ENCODE data around the gene PET100.

The PET100 gene

GRCh38 chr19:7678971-7679751 lies 49.6 kb downstream of the PET100 start:
- peaks cover 8 to 14% of the 10 kb centered on the region in 2 donors for H3K27me3 ChIP-seq (ENCODE audit: control insufficient read depth in 1 of 2, insufficient read depth in 2 of 2, low read length in 2 of 2)

GRCh38 chr19:7679771-7680605 lies 50.4 kb downstream of the PET100 start:
- Histone ChIP-seq H3K27ac (ENCODE audit: low read depth, low read length) (no peak overlapping the region), H3K36me3 (ENCODE audit: control insufficient read depth in 1 of 2, insufficient read depth in 2 of 2, low read length in 2 of 2) (peaks cover 0 to 12% of the 10 kb centered on the region in 2 donors), H3K9me3 (ENCODE audit: control insufficient read depth in 1 of 2, low read length in 2 of 2) (no peaks in the 10 kb centered on the region), H3K27me3 (ENCODE audit: control insufficient read depth in 1 of 2, insufficient read depth in 2 of 2, low read length in 2 of 2) (peaks cover 8 to 14% of the 10 kb centered on the region in 2 donors), H3K4me1 (ENCODE audit: control insufficient read depth in 1 of 2, insufficient read depth in 2 of 2, low read length in 2 of 2) (peaks cover 6 to 27% of the 10 kb centered on the region in 2 donors), H3K9ac (ENCODE audit: low read depth in 1 of 2, low read length in 2 of 2) (peak overlapping the region; percentile 92 to 94), H3K4me3 (ENCODE audit: low read depth in 1 of 2, low read length in 2 of 2) (peak overlapping the region; percentile 83 to 93)

More at GRCh38 chr19:7678971-7679751, 49.6 kb downstream of the PET100 start:
- Histone ChIP-seq H3K9ac (ENCODE audit: low read depth in 1 of 2, low read length in 2 of 2) (peak overlapping the region in 1 of 2 donors; percentile 2), H3K9me3 (ENCODE audit: control insufficient read depth in 1 of 2, low read length in 2 of 2) (no peaks in the 10 kb centered on the region), H3K27ac (ENCODE audit: low read depth, low read length) (no peak overlapping the region), H3K4me1 (ENCODE audit: control insufficient read depth in 1 of 2, insufficient read depth in 2 of 2, low read length in 2 of 2) (peaks cover 6 to 27% of the 10 kb centered on the region in 2 donors), H3K36me3 (ENCODE audit: control insufficient read depth in 1 of 2, insufficient read depth in 2 of 2, low read length in 2 of 2) (peaks cover 0 to 12% of the 10 kb centered on the region in 2 donors), H3K4me3 (ENCODE audit: low read depth in 1 of 2, low read length in 2 of 2) (no peak overlapping the region)

GRCh38 chr19:7680606-7681339 lies 51.2 kb downstream of the PET100 start, which contains the start of gene TRAPPC5:
TRAPPC5 (plus strand) TSS chr19:7680833; CDS start chr19:7682254, 1,421 bp downstream.
- Histone ChIP-seq H3K27ac (ENCODE audit: low read depth, low read length) (peak within 1 kb of the TSS; percentile 62), H3K9me3 (ENCODE audit: control insufficient read depth in 1 of 2, low read length in 2 of 2) (no peaks in the 10 kb centered on the region), H3K27me3 (ENCODE audit: control insufficient read depth in 1 of 2, insufficient read depth in 2 of 2, low read length in 2 of 2) (peaks cover 7 to 14% of the 10 kb centered on the region in 2 donors), H3K9ac (ENCODE audit: low read depth in 1 of 2, low read length in 2 of 2) (peak within 1 kb of the TSS; percentile 92 to 94), H3K4me3 (ENCODE audit: low read depth in 1 of 2, low read length in 2 of 2) (peak within 1 kb of the TSS; percentile 83 to 93), H3K4me1 (ENCODE audit: control insufficient read depth in 1 of 2, insufficient read depth in 2 of 2, low read length in 2 of 2) (peaks cover 6 to 27% of the 10 kb centered on the region in 2 donors), H3K36me3 (ENCODE audit: control insufficient read depth in 1 of 2, insufficient read depth in 2 of 2, low read length in 2 of 2) (peaks cover 0 to 12% of the 10 kb centered on the region in 2 donors)
